ENCODE results near the gene NDUFB10.

GRCh38 chr16:1918351-1919326 is 40.7 kb upstream of the NDUFB10 start, which contains the start of gene HS3ST6:
- TF ChIP-seq CTCF (IDR thresholded peaks at IDR 0.05) (no peak), ZFX (IDR thresholded peaks at IDR 0.05; ENCODE audit: borderline replicate concordance) (no peak)

All from 22Rv1 (cell line).